Esophagus squamous epithelium (tissue), 4 donors: ENCODE data around the gene C2orf76.

Experiments used
- CTCF ChIP-seq, 6 experiments: fragments of 450-650 bp in 4 of 6; fragments of 200-600 bp in 2 of 6; sonication (generic) in 2 of 6; IDR thresholded peaks; one replicate each; pipeline ENCODE4 v1.5.1; 2016 to 2019; ENCODE audit warnings: antibody characterized with exemption in 6 of 6, mild to moderate bottlenecking in 4 of 6, moderate library complexity in 4 of 6
- POLR2A ChIP-seq, 4 donors: fragments of 450-650 bp; IDR thresholded peaks; one replicate each; pipeline ENCODE4 v1.6.1; 2017; ENCODE audit warnings: antibody characterized with exemption in 4 of 4, mild to moderate bottlenecking in 4 of 4, moderate library complexity in 3 of 4

GRCh38 chr2:119265693-119266066 is 101.0 kb downstream of the C2orf76 start:
- TF ChIP-seq CTCF (IDR thresholded peaks at IDR 0.05): no peak
- no peak for TF ChIP-seq POLR2A (IDR thresholded peaks at IDR 0.05)
